Activated CD8-positive, alpha-beta memory T cell treated with anti-CD3 and anti-CD28 coated beads for 48 hours (primary cell): ENCODE data around the gene TBXAS1.

Experiments used
- DNase-seq, 3 experiments: peaks; one replicate each; pipeline ENCODE4 v3.0.0-alpha.2; 2020; ENCODE audit warnings: low read depth in 2 of 3, low spot score in 2 of 3

TBXAS1 gene

DNA sequence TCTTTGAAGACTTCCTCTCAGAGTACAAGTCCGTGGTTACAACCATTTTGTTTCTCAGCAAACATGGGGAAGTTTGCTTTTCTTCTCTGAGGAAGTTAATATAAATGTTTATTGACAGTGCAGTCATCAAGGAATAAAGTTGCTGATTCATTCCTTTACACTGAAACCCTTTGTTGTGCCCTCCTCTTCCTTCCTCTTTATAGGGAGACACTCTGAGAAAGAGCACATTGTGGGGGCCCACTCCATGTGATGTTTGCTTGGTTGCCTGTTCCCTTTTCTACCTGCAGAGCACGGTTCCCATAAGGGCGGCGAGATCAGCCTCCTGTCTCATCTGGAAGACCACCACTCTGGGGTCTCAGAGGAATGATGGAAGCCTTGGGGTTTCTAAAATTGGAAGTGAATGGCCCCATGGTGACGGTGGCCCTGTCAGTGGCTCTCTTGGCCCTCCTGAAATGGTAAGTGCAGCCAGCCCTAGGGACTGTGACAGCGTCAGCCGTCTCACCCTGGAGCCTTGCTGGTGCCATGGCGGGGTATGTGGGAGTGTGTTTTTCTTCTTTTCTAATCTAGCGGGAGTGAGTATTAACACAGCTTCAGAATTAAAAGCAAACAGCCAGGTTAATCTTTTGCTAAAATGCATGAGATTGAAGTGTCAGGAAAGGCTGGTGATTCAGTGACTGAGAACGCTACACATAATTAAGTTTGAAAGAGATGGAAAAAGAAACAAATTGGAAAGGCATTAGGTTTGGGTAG lies at the start of gene TBXAS1:
Gene TBXAS1, plus strand, starts transcription at position 240 of the 750 bp plus-strand sequence. Its CDS starts 127 bp downstream, at position 367.
- no peak for DNase-seq

DNA sequence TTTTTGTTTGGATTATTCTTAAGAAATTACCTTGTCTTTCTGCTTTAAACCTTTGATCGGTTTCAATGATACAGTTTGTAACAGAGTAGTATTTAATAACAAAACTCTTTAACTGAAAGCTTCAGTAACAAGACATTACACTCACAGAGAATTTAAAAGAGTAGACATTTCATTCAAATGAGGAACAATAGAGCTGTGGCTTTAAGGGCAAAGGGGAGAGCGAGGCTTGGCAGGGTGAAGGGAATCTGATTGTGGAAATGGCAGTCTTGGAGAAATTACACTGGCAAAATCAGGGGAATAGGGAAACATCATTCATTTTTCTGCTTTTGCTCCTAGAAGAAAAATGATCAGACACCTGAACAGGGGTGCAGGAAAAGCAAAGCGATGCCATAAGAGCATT lies 46.1 kb upstream of the TBXAS1 start:
- DNase-seq: no peak

DNA sequence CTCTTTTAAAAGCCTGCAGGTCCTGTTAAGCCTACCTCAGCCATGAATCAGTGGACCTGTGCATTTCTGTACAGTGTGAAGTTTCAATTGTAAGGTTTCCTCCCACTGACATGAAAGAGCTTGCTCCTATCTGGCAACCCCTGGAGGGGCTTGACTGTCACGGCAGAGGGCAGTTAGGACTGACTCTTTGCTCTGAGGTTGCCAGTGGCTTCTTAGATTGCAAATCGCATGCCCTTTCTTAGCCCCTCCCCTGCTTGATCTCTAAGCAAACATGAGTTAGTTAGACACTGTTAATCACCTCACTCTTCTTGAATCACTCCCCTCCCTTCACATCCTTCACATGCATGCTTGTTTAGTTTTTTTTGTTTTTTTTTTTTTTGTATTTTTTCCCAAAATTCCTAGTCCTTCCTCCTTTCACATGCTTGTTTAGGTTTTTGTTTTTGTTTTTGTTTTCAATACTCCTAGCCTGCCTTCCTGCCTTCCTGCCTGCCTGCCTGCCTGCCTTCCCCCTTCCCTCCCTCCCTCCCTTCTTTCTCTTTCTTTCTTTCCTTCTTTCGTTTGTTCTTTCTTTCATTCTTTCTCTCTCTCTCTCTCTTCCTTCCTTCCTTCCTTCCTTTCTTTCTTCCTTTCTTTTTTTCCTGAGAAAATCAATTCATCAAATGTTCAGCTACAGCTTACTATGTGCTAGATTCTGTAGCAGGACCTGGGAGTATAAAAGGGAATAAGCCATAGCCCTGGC lies 45.2 kb upstream of the TBXAS1 start:
- no peak for DNase-seq

DNA sequence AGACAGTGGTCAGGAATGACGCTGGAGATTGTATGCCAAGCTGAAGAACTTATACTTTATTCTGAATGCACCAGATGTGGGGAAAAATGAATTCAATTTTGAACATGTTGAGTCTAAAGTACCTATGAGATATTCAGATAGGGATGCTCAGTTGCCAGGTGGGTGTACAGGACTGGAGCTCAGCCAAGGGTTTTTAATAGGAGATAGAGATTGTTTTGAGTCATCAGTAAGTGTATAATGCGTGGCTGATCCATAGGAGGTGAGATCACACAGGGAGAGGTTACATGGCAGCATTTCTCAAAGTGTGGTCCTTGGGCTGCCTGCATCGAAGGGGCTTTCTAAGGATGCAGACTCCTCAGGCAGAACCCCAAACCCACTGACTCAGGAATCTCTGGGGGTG lies 44.4 kb upstream of the TBXAS1 start:
- DNase-seq: no peak

- DNase-seq: no peak
Measured at GRCh38 chr7:139791316-139791715, 37.7 kb upstream of the TBXAS1 start.

GRCh38 chr7:139797607-139798006 lies 31.5 kb upstream of the TBXAS1 start:
- DNase-seq: no peak

DNA sequence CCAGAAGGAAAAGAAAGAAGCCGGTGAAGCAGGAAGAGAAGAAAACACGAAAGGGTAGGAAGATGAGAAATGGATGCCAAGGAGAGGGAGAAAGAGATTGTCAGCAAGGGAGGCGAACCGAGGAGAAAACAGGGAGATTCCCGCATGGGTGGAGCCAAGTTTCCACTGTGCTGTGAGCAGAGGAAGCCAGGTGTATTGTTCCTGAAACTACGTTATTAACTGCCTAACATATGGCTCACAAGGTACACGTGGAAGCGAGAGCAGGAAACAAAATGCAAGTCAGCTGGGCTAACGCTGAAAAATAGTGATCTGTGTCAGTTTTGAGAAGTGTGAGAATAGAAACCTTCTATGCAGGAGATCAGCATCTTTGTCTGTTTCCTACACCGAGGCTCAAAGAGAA lies 30.8 kb upstream of the TBXAS1 start:
- DNase-seq: no peak

DNA sequence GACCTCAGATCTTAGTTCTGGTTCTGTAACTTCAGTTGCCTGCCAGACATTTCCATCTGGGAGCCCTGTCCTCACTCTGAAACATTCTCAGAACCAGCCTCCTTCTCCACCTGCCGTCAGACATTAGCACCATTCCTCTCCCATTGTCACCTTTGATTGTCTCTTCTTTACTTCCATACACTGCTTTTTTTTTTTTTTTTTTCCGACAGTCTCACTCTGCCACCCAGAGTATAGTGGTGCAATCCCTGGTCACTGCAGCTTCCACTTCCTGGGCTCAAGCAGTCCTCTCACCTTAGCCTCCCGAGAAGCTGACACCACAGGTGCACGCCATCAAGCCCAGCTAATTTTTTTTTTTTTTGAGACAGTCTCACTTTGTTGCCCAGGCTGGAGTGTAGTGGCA lies 30.2 kb upstream of the TBXAS1 start:
- no peak for DNase-seq

GRCh38 chr7:139799586-139799985 lies 29.5 kb upstream of the TBXAS1 start:
- no peak for DNase-seq

GRCh38 chr7:139804571-139804970 lies 24.5 kb upstream of the TBXAS1 start:
- DNase-seq: no peak

GRCh38 chr7:139807009-139807408 lies 22.1 kb upstream of the TBXAS1 start:
- DNase-seq: no peak

DNA sequence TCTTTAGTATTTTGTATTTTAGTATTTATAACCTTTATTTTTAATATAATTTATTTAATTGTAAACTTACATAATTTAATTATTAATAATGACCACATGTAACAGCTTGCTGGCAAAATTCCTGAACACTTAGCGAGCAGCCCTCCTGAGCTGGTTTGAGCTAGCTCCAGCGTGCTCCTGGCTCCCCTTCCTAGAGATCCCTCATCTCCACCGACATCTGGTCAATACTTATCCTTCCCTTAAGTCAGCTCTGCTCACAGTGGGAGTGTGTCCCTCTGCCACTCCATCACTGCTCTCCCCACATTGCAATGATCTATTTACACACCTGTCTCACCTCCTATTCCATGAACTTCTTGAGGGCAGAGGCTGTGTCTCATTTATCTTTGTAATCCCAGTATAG lies 20.6 kb upstream of the TBXAS1 start:
- no peak for DNase-seq

GRCh38 chr7:139808846-139809442 lies 20.1 kb upstream of the TBXAS1 start:
- no peak for DNase-seq

DNA sequence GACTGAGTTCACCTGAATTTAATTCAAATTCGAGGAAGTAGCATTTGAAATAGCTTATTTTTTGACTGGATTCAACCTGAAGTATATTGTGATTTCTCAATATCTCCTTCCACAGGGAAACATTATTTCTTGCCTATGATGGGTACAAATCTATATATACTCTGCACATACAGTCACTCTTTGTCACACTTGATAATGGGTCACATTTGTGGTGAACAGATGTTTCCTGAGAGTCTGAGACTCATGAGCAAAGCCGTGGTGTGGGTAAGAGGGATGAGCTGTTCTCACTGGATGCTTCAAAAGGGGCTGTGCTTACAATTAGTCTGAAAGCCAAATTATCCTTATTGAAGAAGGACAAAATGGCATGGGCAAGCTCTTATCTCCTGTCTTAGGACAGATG lies 18.0 kb upstream of the TBXAS1 start:
- DNase-seq: no peak

DNA sequence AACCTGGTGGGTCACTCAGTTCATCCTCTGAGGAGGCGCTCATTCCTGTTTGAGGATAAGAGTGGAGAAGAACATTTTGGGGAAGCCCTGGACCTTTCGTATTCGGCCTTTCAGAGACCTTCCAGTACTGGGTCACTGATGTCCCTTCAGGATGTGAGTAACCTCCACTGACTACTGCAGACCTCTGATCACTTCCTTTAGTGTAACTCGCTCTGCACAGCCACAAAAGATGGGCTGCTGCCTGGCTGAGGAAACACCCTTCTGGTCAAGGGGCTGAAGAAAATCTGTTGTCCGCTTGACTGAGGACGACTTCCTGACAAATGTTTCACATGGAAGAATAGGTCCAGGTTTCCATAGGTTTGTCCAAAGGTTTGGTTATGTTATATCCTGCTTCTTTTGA lies 15.9 kb upstream of the TBXAS1 start:
- no peak for DNase-seq

DNA sequence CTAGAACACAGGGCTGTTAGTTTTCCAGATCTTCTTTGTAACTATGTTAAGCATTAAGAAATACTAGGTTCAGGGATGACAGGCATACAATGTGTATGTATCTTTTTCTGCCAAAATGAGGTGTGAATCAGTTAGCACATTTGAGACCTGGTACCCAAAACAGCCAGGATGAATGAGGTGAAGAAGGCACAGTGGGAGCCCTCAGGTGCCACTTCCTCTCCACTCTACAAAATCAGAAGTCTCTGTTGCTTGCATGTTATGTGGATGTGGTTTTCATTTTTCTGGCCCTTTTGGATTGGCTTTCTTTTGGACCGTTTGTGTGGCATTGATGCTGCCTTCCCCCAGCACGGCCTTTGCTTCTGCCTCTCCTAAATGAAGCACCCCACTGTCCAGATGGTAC lies 15.4 kb upstream of the TBXAS1 start:
- no peak for DNase-seq

GRCh38 chr7:139817249-139817648 lies 11.8 kb upstream of the TBXAS1 start:
- no peak for DNase-seq

DNA sequence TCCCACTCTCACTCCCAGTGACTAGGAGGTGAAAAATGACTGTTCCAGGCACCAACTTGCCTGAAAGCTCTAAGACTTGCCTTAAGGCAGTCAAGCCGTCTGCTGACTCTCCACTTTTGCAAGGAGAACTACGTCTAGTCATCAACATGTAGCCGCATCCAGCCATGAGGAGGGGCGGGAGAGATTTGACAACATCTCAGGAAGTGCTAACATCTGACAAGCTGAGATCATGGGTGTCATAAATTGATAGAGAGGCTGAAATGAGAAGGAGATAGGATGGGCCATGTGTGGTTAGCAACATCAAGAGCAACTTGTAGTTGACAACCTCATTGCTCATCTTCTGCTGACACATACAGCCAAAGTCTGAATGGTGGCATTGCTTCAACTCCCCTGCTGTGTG lies 9.0 kb upstream of the TBXAS1 start:
- DNase-seq: no peak

GRCh38 chr7:139821349-139822105 lies 7.5 kb upstream of the TBXAS1 start:
- DNase-seq: no peak

GRCh38 chr7:139822855-139823254 lies 6.2 kb upstream of the TBXAS1 start:
- DNase-seq: no peak

DNA sequence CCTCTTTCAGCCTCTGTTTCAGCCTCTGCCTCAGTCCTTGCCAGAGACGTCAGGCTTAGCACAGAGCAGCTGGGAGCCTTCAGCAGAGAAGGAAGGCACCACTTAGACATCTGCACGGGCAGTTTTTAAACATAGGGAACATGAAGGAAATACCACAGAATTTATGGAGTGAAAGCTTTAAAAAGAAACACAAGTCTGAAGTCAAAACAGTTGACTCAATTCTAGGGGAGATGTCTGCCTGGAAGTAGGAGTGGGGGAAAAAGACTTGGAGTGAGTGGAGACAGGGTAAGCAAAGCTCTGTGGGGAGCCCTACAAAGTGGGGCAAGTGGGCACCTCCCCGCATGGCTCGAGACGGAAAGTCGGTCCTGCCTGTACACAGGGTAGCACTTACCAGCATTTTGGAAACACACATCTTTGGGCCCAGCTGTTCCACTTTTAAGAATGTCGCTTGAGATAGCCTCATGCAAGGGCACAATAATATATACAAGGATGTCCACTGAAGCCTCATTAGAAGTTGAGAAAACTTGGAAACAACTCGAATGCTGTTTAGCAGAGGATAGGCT lies 5.0 kb upstream of the TBXAS1 start:
- DNase-seq: no peak
